DND-41 (cell line): ENCODE measurements around the gene DSCAM.

ENCODE experiments used
- ATAC-seq: fragments of 200-7000 bp; cut with Tn5 transposase; 3 replicates; pipeline ENCODE4 v1.9.1; 2021; ENCODE audit warnings: low read depth; ENCODE audit not compliant: insufficient read depth
- DNase-seq: peaks from one replicate; pipeline ENCODE4 v3.0.0-alpha.2; 2020
- H2AFZ ChIP-seq: 2 replicates; pipeline ENCODE4 v1.6.0; 2012; ENCODE audit warnings: low read depth, low read length
- H3K27ac ChIP-seq: 2 replicates; pipeline ENCODE4 v1.5.1; 2012; ENCODE audit warnings: low read length, inconsistent platforms
- H3K27me3 ChIP-seq: fragments of 200-600 bp; sonication (generic); 2 replicates; pipeline ENCODE4 v1.6.0; 2012; ENCODE audit warnings: low read length, mild to moderate bottlenecking, inconsistent platforms; ENCODE audit not compliant: insufficient read depth, poor library complexity
- H3K36me3 ChIP-seq: 2 replicates; pipeline ENCODE4 v1.5.1; 2012; ENCODE audit warnings: low read length, inconsistent platforms; ENCODE audit not compliant: insufficient read depth
- H3K4me1 ChIP-seq: 2 replicates; pipeline ENCODE4 v1.5.1; 2012; ENCODE audit warnings: mild to moderate bottlenecking, low read length; ENCODE audit not compliant: insufficient read depth
- H3K4me2 ChIP-seq: 2 replicates; pipeline ENCODE4 v1.6.0; 2012; ENCODE audit warnings: mild to moderate bottlenecking, moderate library complexity, low read length, inconsistent platforms; ENCODE audit not compliant: insufficient read depth
- H3K4me3 ChIP-seq, 2 experiments: fragments of 200-600 bp in 1 of 2; shearing (Covaris generic) in 1 of 2; 2 replicates each; pipeline ENCODE4 v1.5.1; 2012 to 2016; ENCODE audit warnings: inconsistent platforms in 2 of 2, low read length in 2 of 2, mild to moderate bottlenecking in 2 of 2, low read depth in 1 of 2, moderate library complexity in 1 of 2
- H3K79me2 ChIP-seq: 2 replicates; pipeline ENCODE4 v1.6.0; 2012; ENCODE audit warnings: low read length, inconsistent platforms; ENCODE audit not compliant: insufficient read depth
- H3K9ac ChIP-seq: 2 replicates; pipeline ENCODE4 v1.6.0; 2012; ENCODE audit warnings: low read depth, mild to moderate bottlenecking, inconsistent platforms, low read length, moderate library complexity
- H3K9me3 ChIP-seq: 2 replicates; pipeline ENCODE4 v1.5.1; 2012; ENCODE audit warnings: low read length, moderate library complexity, mild to moderate bottlenecking, inconsistent platforms; ENCODE audit not compliant: insufficient read depth, severe bottlenecking
- H4K20me1 ChIP-seq: 2 replicates; pipeline ENCODE4 v1.6.0; 2012; ENCODE audit warnings: low read length; ENCODE audit not compliant: insufficient read depth
- CTCF ChIP-seq: IDR thresholded peaks from 2 replicates; pipeline ENCODE4 v1.5.1; 2012; ENCODE audit warnings: borderline replicate concordance, low read length, moderate library complexity, mild to moderate bottlenecking; ENCODE audit not compliant: poor library complexity, severe bottlenecking; ENCODE audit errors: extremely low read depth
- EZH2 ChIP-seq: IDR thresholded peaks from 3 replicates; pipeline ENCODE4 v1.6.1; 2012; ENCODE audit warnings: borderline replicate concordance, low read depth, mild to moderate bottlenecking, moderate library complexity, low read length, inconsistent platforms; ENCODE audit not compliant: severe bottlenecking

DSCAM gene

GRCh38 chr21:40158366-40158765 lies 688.6 kb downstream of the DSCAM start:
- H2AFZ ChIP-seq = no peak overlapping the region
- peaks cover 3% of the 10 kb centered on the region for H3K27me3 ChIP-seq
- no peaks in the 10 kb centered on the region for H3K36me3 ChIP-seq
- TF ChIP-seq EZH2 (no peak), CTCF (no peak)
- no peak overlapping the region for H3K4me2 ChIP-seq
- no peaks in the 10 kb centered on the region for H4K20me1 ChIP-seq
- H3K27ac ChIP-seq = no peak overlapping the region
- H3K4me3 ChIP-seq = no peak overlapping the region
- no peaks in the 10 kb centered on the region for H3K9me3 ChIP-seq
- no peak for ATAC-seq
- no peaks in the 10 kb centered on the region for H3K4me1 ChIP-seq
- H3K79me2 ChIP-seq = no peaks in the 10 kb centered on the region
- H3K9ac ChIP-seq = no peak overlapping the region
- no peak for DNase-seq

DNA sequence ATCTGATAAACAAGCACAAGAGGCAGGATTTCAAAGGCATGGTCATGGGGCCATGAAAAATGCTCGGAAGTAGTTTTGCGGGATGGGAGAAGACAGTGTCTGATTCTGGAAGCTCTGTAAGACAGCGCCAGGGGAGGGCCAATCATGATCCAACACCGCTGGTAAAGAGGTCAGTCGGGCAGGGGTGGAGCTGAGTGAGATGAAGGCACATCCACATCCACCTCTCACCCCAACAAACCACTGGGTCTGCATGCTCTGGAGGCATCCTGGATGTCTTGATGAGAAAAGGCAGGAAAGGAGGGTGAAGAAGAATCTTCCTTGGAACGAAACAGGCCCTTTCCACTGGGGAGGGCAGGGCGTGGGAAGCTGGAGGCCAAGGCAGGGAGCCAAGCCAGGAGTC lies 691.4 kb downstream of the DSCAM start:
- H3K79me2 ChIP-seq = no peaks in the 10 kb centered on the region
- no peak overlapping the region for H3K4me2 ChIP-seq
- no peak overlapping the region for H3K4me3 ChIP-seq
- no peak for ATAC-seq
- DNase-seq = no peak
- H3K27ac ChIP-seq = no peak overlapping the region
- no peak overlapping the region for H2AFZ ChIP-seq
- no peaks in the 10 kb centered on the region for H3K4me1 ChIP-seq
- no peaks in the 10 kb centered on the region for H3K36me3 ChIP-seq
- H3K27me3 ChIP-seq = no peaks in the 10 kb centered on the region
- no peaks in the 10 kb centered on the region for H4K20me1 ChIP-seq
- TF ChIP-seq EZH2 (no peak), CTCF (no peak)
- no peak overlapping the region for H3K9ac ChIP-seq
- no peaks in the 10 kb centered on the region for H3K9me3 ChIP-seq

GRCh38 chr21:40153351-40153750 lies 693.6 kb downstream of the DSCAM start:
- Histone ChIP-seq H3K9ac (no peak overlapping the region), H3K36me3 (no peaks in the 10 kb centered on the region), H2AFZ (no peak overlapping the region), H3K27me3 (no peaks in the 10 kb centered on the region), H3K27ac (no peak overlapping the region), H3K4me1 (no peaks in the 10 kb centered on the region), H3K4me2 (no peak overlapping the region), H4K20me1 (no peaks in the 10 kb centered on the region), H3K79me2 (no peaks in the 10 kb centered on the region), H3K4me3 (no peak overlapping the region), H3K9me3 (no peaks in the 10 kb centered on the region)
- no peak for TF ChIP-seq EZH2
- TF ChIP-seq CTCF = no peak
- DNase-seq (no peak), ATAC-seq (no peak)

DNA sequence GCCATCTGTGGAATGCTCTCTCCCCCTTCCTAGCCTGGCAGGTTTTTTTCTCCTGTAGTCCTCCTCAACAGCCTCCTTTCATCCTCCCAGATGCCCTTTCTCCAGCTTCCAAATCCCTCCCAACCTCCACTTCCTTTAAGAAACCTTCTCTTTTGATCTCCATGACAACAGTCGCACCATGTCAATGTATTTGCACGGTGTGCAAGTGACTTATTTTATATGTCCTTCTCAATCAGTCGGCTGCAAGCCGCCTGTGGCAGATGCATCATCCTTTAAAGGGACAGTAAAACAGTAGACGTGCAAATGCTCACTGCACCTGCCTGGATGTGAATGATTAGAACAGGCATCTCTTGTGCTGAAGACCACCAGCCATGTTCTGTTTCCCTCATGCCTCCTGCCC lies 694.5 kb downstream of the DSCAM start:
- TF ChIP-seq EZH2 (no peak), CTCF (no peak)
- ATAC-seq = no peak

More for the DNA sequence above, 694.5 kb downstream of the DSCAM start:
- Histone ChIP-seq H2AFZ (no peak overlapping the region), H3K9ac (no peak overlapping the region), H4K20me1 (no peaks in the 10 kb centered on the region), H3K36me3 (no peaks in the 10 kb centered on the region), H3K4me2 (no peak overlapping the region), H3K9me3 (no peaks in the 10 kb centered on the region), H3K27ac (no peak overlapping the region), H3K4me3 (no peak overlapping the region), H3K4me1 (no peaks in the 10 kb centered on the region), H3K27me3 (no peaks in the 10 kb centered on the region), H3K79me2 (no peaks in the 10 kb centered on the region)
- no peak for DNase-seq
